Stimulated activated naive CD8-positive, alpha-beta T cell treated with anti-CD3 and anti-CD28 coated beads, Interleukin-15, amount 100 ng/mL, for 72 hours (primary cell): ENCODE results near the gene ARMC12.

Experiments used
- ATAC-seq: fragments of 150-1000 bp; cut with Tn5 transposase; 2 replicates; pipeline ENCODE4 v1.10.0; 2021; ENCODE audit warnings: mild to moderate bottlenecking, moderate library complexity
- DNase-seq, 2 donors: peaks; one replicate each; pipeline ENCODE4 v3.0.0; 2021 to 2022
- H3K27ac Mint-ChIP-seq, 2 donors: one replicate each; pipeline ENCODE4 v1.8.0; 2022; ENCODE audit warnings: mild to moderate bottlenecking in 2 of 2, mixed read lengths in 2 of 2, moderate library complexity in 2 of 2
- H3K27me3 Mint-ChIP-seq: one replicate; pipeline ENCODE4 v1.8.0; 2022; ENCODE audit warnings: mixed read lengths
- H3K4me1 Mint-ChIP-seq: one replicate; pipeline ENCODE4 v1.8.0; 2022; ENCODE audit warnings: mild to moderate bottlenecking, mixed read lengths
- H3K4me3 Mint-ChIP-seq, 2 donors: one replicate each; pipeline ENCODE4 v1.8.0; 2022; ENCODE audit warnings: mild to moderate bottlenecking in 2 of 2, mixed read lengths in 2 of 2, moderate library complexity in 1 of 2
- H3K9me3 Mint-ChIP-seq, 2 donors: one replicate each; pipeline ENCODE4 v1.8.0; 2022; ENCODE audit warnings: mixed read lengths in 2 of 2

ARMC12 gene

DNA sequence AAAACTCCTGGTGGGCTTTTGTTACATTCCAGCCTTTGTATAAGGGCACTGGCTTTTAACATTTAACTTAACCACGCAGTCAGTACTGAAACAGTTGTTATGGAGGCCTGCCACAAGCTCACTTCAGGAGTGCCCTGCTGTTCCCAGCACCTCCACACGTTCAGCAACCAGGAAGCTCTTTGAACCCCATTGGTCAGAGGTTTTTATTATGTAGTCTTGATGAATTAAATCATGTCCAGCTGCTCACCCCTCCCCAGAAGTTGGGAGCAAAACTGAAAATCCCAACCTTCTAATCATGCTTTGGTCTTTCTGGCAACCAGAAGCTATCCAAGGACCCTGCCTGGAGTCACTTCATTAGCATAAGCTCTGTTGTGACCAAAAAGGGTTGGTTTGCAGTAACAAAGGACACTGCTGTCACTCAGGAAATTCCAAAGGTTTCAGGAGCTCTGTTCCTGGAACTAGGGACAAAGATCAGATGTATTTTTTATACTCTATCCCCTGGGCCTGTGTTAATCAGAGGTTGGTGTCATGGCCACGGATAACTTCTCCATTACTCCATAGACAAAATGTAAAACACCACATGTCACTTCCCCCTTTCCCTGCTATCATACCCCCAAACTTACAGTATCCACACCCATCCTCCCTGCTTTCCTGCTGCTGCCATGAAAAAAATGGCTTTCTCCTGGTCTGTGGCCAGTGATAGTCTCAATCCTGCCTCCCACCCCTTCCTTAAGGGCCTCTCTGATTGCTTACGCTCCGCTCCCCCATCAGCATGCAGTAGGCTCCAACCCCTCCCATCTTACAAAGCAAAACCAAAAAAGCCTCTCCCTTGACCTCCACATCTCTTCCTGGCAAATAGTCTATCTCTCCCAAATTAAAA is 3.1 kb downstream of the ARMC12 start:
- peaks cover 31% of the 10 kb centered on the region for H3K4me1 Mint-ChIP-seq
- ATAC-seq (no peak), DNase-seq (no peak)
- H3K27ac Mint-ChIP-seq = no peak overlapping the region
- no peaks in the 10 kb centered on the region for H3K9me3 Mint-ChIP-seq
- no peak overlapping the region for H3K4me3 Mint-ChIP-seq
- H3K27me3 Mint-ChIP-seq = no peaks in the 10 kb centered on the region

DNA sequence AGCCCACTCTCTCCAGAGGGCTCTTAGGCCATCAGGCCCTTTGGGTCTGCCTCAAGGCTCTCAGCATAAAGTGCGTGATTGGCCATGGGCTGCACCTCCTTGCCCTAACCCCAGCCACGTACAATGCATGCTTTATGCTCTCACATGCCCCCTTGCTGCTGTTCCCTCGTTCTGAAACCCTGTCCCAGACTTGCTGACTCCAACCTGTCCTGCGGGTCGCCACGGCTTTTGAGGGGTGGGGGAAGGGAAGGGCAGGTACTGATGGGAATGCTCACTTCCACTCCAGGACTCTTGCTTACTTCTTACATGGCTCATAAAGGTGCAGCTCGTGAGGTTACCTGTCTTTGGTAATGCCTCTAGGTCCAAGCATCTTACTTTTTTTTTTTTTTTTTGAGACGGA is 6.0 kb downstream of the ARMC12 start:
- peaks cover 1% of the 10 kb centered on the region for H3K4me1 Mint-ChIP-seq
- no peak for ATAC-seq
- no peak overlapping the region for H3K4me3 Mint-ChIP-seq
- DNase-seq = no peak
- no peaks in the 10 kb centered on the region for H3K27me3 Mint-ChIP-seq
- peaks cover 5 to 6% of the 10 kb centered on the region in 2 donors for H3K9me3 Mint-ChIP-seq
- H3K27ac Mint-ChIP-seq = no peak overlapping the region

DNA sequence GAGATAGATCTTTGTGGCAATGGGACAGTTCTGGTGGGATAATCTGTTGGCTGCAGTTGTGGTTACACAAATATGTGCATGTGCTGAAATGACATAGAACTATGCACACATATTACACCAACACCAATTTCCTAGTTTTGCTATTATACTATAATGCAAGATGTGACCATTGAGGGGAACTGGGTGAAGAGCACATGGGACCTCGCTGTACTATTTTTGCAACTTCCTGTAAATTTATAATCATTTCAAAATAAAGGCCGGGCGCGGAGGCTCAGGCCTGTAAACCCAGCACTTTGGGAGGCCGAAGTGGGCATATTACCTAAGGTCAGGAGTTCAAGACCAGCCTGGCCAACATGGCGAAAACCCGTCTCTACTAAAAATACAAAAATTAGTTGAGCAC is 8.7 kb downstream of the ARMC12 start:
- no peak for ATAC-seq
- Mint-ChIP-seq H3K27ac (no peak overlapping the region), H3K9me3 (peaks cover 6 to 7% of the 10 kb centered on the region in 2 donors), H3K4me1 (no peaks in the 10 kb centered on the region), H3K4me3 (no peak overlapping the region), H3K27me3 (no peaks in the 10 kb centered on the region)
- DNase-seq = no peak

DNA sequence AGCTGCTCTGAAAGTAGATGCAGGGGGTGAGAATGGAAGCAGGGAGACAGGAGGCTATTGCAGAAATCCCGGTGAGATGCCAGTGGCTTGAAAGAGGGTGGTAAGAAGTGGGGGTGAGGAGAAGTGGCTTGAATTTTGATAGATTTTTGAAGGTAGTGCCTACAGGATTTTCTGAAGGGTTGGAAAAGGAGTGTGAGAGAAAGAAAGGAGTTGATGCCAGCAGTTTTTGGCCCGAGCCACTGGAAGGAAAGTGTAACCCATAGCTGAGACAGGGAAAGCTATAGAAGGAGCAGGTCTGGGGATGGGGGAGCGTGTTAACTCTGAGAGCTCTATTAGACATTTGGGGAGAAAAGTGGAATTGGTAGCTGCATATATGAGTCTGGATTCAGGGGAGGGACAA is 9.7 kb downstream of the ARMC12 start:
- ATAC-seq = no peak

DNA sequence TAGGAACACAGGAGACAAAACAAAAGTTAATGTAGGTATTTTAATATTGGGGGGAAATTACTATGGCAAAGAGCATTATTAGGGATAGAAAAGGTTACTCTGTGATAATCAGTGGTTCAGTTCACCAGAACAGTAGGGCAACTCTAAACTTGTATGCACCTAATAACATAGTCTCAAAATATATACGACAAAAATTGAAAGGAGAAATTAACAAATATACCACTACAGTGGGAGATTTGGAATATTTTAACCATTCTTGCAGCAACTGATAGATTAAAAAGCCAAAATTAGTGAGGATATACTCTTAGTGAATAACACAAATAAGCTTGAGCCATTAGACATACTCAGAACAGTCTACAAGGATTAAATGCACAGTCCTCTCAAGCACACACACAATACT is 11.0 kb downstream of the ARMC12 start:
- Mint-ChIP-seq H3K27me3 (no peaks in the 10 kb centered on the region), H3K9me3 (peaks cover 6 to 7% of the 10 kb centered on the region in 2 donors), H3K4me3 (no peak overlapping the region), H3K4me1 (peaks cover 5% of the 10 kb centered on the region), H3K27ac (no peak overlapping the region)
- DNase-seq = no peak
- ATAC-seq = no peak

More for the DNA sequence above, 9.7 kb downstream of the ARMC12 start:
- Mint-ChIP-seq H3K4me3 (no peak overlapping the region), H3K27me3 (no peaks in the 10 kb centered on the region), H3K4me1 (no peaks in the 10 kb centered on the region), H3K27ac (no peak overlapping the region), H3K9me3 (peaks cover 6 to 7% of the 10 kb centered on the region in 2 donors)
- no peak for DNase-seq

DNA sequence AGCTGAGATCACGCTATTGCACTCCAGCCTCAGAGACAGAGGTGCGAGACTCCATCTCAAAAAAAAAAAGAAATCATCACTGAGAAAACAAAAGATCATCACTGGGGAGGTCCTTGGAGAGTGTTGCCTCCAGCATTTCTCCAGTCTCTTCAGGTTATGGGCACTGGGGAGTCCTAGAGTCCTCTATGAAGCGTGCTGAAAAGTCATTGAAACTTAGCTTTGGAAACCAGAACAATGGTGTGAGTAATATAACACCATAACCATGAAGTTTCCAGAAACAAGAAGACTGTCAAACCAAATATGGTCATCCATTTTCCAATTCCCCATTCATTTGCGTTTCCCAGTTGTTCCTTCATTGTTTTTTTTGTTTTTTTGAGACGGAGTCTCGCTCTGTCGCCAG is 13.7 kb downstream of the ARMC12 start:
- no peak overlapping the region for H3K27ac Mint-ChIP-seq
- no peaks in the 10 kb centered on the region for H3K27me3 Mint-ChIP-seq
- DNase-seq (no peak), ATAC-seq (no peak)
- H3K9me3 Mint-ChIP-seq = peaks cover 6 to 7% of the 10 kb centered on the region in 2 donors
- no peak overlapping the region for H3K4me3 Mint-ChIP-seq
- H3K4me1 Mint-ChIP-seq = peaks cover 5% of the 10 kb centered on the region

DNA sequence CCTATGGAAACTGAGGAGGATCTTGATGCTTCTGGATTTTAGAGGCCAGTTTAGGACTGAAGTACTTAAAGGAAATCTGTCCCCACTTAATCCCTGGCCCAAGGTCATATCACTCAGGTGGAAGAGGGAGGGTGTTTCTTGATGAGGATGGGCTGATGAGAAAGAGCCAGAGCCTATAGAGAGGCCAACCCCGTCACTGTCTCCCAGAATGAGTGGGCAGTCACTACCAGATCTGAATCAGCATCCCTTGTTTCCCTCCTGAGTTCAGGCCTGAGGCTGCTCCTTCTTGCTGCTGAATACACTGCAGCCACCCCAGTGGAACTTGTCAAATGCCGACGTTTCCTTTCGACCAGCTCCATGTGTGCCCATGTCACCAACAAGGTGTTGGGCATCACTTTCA is 14.8 kb downstream of the ARMC12 start:
- ATAC-seq (peak; percentile 83), DNase-seq (no peak)
- H3K9me3 Mint-ChIP-seq = peaks cover 6 to 7% of the 10 kb centered on the region in 2 donors
- H3K27me3 Mint-ChIP-seq = no peaks in the 10 kb centered on the region
- no peak overlapping the region for H3K27ac Mint-ChIP-seq
- H3K4me1 Mint-ChIP-seq = peaks cover 5% of the 10 kb centered on the region
- H3K4me3 Mint-ChIP-seq = no peak overlapping the region

DNA sequence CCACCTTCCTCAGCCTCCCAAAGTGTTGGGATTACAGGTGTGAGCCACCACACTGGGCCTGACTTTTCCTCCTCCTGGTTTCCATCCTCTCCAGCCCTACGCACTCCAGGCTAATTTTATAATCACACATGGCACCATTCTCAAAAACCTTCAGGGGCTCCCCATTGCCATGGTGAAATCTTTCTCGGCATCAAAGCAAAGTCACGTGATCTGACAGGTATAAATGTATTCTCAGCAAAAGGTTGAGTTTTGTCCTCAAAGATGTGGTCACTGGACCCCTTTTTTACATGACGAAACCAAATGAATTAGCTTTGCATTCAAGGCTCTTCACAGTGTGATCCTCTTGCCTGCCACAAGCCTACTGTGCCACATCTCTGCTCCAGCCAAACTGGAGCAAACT is 15.5 kb downstream of the ARMC12 start:
- DNase-seq (no peak), ATAC-seq (no peak)
- Mint-ChIP-seq H3K4me3 (no peak overlapping the region), H3K4me1 (peaks cover 5% of the 10 kb centered on the region), H3K27ac (no peak overlapping the region), H3K27me3 (peaks cover 4% of the 10 kb centered on the region), H3K9me3 (peaks cover 6% of the 10 kb centered on the region in 2 donors)

DNA sequence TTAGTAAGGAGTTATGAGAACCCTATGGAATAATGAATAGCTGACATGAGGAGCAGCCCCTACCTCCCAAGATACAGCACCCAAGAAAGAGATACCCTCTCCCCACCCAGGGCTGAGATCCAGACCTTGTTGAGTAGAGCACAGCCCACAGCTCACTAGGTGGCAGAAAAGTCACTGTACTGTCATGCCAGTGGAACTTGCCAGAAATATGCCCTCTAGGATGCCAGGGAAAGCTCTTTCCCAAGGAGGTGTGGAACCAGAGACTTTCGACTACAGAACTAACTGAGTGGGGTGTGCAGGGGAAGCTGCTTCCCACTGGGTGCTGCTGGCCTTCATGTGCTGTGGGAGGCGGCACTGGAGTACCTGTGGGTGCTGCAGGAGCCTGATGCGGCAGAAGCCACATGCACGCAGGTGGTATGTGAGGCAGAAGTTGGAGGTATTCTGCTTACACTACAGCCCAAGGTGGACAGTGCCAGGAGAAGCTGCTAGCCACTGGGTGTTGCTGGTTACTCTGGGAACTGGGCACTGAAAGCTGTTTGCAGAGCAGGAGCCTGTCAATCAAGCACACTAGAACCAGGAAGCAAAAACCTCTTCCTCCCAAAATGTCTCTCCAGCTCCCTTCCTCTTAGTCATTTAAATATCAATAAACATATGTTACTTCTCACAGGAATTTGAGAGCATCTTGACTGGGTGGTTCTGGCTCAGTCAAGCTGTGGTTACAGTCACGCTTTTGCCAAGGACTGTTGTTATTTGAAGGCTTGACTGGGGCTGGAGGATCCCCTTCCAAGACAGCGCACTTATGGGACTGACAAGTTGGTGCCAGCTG is 17.8 kb downstream of the ARMC12 start:
- no peak for DNase-seq
- no peak overlapping the region for H3K4me3 Mint-ChIP-seq
- no peak overlapping the region for H3K27ac Mint-ChIP-seq
- H3K9me3 Mint-ChIP-seq = no peaks in the 10 kb centered on the region
- ATAC-seq = no peak
- peaks cover 21% of the 10 kb centered on the region for H3K27me3 Mint-ChIP-seq
- peaks cover 5% of the 10 kb centered on the region for H3K4me1 Mint-ChIP-seq

DNA sequence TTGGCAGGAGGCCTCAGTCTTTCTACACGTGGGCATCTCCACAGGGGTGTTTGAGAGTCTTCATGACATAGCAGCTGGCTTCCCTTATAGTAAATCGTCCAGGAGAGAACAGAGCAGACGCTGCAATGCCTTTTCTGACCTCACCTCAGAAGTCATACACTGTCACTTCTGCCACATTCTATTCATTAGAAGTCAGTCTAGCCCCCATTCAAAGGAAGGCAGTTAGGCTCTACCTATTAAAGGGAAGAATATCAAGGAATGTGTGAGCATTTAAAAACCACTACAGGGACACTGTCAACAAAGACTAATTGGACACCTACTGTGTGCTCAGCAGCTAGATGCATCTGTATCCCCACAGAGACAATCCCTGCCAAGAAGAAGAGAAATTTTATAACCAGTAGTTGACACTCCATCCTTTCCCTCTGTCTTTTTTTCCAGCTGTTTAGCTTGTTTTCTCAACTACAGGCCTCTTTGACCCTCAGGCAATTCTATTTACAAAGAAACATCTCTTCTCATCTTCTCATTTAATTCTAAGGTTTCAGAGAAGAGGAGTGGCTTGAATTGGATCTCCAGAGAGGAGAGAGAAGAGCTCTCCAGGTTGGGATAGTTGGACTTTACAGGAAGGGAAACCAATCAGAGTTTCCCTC is 18.6 kb downstream of the ARMC12 start:
- DNase-seq (no peak), ATAC-seq (no peak)
- Mint-ChIP-seq H3K4me1 (peaks cover 5% of the 10 kb centered on the region), H3K9me3 (no peaks in the 10 kb centered on the region), H3K27me3 (peaks cover 28% of the 10 kb centered on the region), H3K27ac (no peak overlapping the region), H3K4me3 (no peak overlapping the region)

DNA sequence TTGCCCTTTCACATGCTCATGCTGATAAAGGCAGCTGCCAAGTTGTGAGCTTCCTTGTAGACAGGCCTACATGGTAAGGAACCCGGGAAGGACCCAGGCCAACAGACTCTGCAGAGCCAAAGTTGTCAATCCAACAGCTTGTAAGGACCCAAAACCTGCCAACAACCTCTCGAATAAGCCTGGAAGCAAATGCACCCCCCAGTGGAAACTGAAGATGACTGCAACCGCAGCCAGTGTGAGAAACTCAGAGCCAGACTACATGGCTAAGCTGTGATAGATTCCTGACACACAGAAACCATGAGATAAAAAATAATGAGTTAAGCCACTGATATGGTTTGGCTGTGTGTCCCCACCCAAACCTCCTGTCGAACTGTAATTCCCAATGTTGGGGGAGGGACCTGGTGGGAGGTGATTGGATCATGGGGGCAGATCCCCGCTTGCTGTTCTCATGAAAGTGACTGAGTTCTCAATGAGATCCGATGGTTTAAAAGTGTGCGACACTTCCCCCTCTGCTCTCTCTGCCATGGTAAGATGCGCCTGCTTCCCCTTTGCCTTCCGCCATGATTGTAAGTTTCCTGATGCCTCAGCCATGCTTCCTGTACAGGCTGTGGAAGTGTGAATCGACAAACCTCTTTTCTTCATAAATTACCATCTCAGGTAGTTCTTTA is 20.8 kb downstream of the ARMC12 start:
- no peak for DNase-seq
- Mint-ChIP-seq H3K4me3 (no peak overlapping the region), H3K4me1 (no peaks in the 10 kb centered on the region), H3K27ac (no peak overlapping the region), H3K27me3 (peaks cover 49% of the 10 kb centered on the region), H3K9me3 (no peaks in the 10 kb centered on the region)
- ATAC-seq = no peak

DNA sequence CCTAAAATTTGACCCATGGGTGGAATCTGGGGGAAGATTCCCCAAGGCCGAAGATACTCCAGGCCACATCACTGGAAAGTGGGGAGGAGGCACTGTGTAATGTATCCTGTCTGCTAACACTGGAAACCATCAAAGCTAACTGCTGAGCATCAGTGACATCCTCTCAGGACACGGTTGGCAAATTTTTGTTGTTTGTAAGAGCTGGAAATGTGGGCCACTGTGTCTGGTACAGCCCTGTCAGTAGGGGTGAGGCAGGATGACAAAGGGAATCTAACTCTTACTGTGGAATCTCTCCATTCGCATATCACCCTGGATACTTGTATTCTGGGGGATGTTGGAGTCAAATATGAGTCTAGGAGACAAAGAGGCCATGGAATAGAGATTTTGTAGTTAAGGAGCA is 22.6 kb downstream of the ARMC12 start:
- ATAC-seq (no peak), DNase-seq (no peak)
- Mint-ChIP-seq H3K27me3 (peaks cover 67% of the 10 kb centered on the region), H3K4me1 (peaks cover 6% of the 10 kb centered on the region), H3K4me3 (no peak overlapping the region), H3K27ac (no peak overlapping the region), H3K9me3 (no peaks in the 10 kb centered on the region)

DNA sequence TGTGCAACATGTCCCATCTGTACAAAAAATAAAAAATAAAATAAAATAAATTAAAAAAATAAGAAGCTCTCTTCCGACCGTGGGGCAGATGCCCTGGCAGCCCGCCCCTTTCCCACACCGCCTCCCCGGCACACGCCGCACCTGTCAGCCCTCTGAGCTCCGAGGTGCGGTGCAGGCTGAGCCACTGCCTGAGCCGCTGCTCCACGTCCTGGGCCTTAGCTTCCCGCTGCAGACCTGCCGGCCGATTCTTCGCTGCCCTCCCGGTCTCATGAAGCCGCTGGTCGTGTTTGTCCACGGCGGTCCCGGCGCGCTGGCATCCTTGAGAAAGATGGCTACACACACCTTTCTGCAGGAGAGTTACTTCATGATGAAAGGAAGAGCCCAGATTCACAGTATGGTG is 28.9 kb downstream of the ARMC12 start:
- peaks cover 6% of the 10 kb centered on the region for H3K4me1 Mint-ChIP-seq
- H3K27me3 Mint-ChIP-seq = peaks cover 49% of the 10 kb centered on the region
- ATAC-seq = no peak
- no peak overlapping the region for H3K27ac Mint-ChIP-seq
- H3K4me3 Mint-ChIP-seq = no peak overlapping the region
- no peaks in the 10 kb centered on the region for H3K9me3 Mint-ChIP-seq
- DNase-seq = no peak

DNA sequence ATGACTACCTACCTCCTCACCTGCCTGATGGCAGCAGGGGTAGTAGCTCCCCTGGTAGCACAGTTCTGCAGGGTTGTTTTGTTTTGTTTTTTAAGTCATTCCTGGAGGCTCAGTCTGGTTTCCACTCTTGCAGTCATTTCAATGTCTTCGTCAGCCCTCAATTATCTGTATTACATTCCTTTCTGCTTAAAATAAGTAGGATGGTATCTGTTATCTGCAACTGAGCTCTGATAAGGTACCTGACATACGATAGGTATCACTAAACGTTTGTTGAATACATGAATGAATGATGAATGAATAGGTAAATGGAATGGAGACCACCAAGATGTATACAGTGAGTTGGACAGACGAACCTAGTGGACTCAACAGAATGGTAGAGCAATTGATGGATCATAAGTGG is 32.4 kb downstream of the ARMC12 start:
- H3K4me1 Mint-ChIP-seq = peaks cover 2% of the 10 kb centered on the region
- no peak overlapping the region for H3K27ac Mint-ChIP-seq
- DNase-seq (no peak), ATAC-seq (no peak)
- H3K4me3 Mint-ChIP-seq = no peak overlapping the region
- H3K27me3 Mint-ChIP-seq = peaks cover 15% of the 10 kb centered on the region
- H3K9me3 Mint-ChIP-seq = no peaks in the 10 kb centered on the region

DNA sequence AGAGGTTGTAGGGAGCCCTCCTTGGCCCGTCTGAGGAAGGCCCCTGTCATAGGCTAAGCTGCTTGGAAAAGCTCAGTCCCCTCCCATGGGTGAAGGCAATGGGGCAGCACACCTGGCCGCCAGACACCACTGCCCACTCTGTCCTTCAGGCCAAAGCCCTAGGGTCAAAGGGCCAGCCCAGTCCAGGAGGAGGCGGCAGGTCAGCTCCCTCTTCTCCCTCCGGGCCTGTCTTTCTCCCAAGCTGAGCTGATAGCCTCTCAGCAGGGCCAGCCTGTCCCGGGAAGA is 34.5 kb downstream of the ARMC12 start:
- Mint-ChIP-seq H3K27me3 (peaks cover 18% of the 10 kb centered on the region), H3K27ac (no peak overlapping the region), H3K9me3 (no peaks in the 10 kb centered on the region), H3K4me3 (no peak overlapping the region), H3K4me1 (no peaks in the 10 kb centered on the region)
- ATAC-seq = no peak
- no peak for DNase-seq
